SK-N-SH (cell line): ENCODE data around the gene KCNE2. TPM values are rescaled to one million over a fixed set of nuclear protein-coding genes. Genes with fewer than 3 reads are reported as not detected.

ENCODE experiments used
- CTCF ChIA-PET: fragments of 300-600, 350-600 bp; formaldehyde crosslinking; extraction: SDS; loops from one replicate; lab custom pipeline; 2021; lab: Yijun Ruan, JAX
- POLR2A ChIA-PET: fragments of 350-600 bp; sonication (Branson Sonifier 250); formaldehyde crosslinking; extraction: SDS; loops from one replicate; lab custom pipeline; 2020; ENCODE audit warnings: antibody characterized with exemption, inconsistent platforms; lab: Yijun Ruan, JAX
- DNase-seq: peaks from one replicate; pipeline ENCODE4 v3.0.0; 2012
- H2AFZ ChIP-seq: fragments of 200-600 bp; sonication (generic); 2 replicates; pipeline ENCODE4 v1.8.1; 2016; ENCODE audit warnings: antibody characterized with exemption, mild to moderate bottlenecking, low read depth
- H3F3A ChIP-seq: fragments of 200-600 bp; sonication (generic); replicated peaks from 2 replicates; pipeline ENCODE3; 2016; ENCODE audit warnings: antibody characterized with exemption, mild to moderate bottlenecking; ENCODE audit not compliant: insufficient read depth
- H3K27ac ChIP-seq, 2 experiments: fragments of 200-500 bp in 1 of 2; fragments of 200-600 bp in 1 of 2; sonication (Bioruptor generic) in 1 of 2; sonication (generic), shearing (Covaris generic) in 1 of 2; 2 replicates each; pipeline versions ENCODE4 v1.5.1 to v1.6.1; 2014 to 2016; ENCODE audit warnings: low read depth in 2 of 2, inconsistent platforms in 1 of 2, low read length in 1 of 2, mild to moderate bottlenecking in 1 of 2, mixed read lengths in 1 of 2
- H3K27me3 ChIP-seq: fragments of 200-600 bp; sonication (generic), shearing (Covaris generic); 2 replicates; pipeline ENCODE4 v1.6.1; 2016; ENCODE audit warnings: mixed run types; ENCODE audit not compliant: insufficient read depth
- H3K36me3 ChIP-seq, 2 experiments: fragments of 200-500 bp in 1 of 2; fragments of 200-600 bp in 1 of 2; sonication (Bioruptor generic) in 1 of 2; sonication (generic) in 1 of 2; replicated peaks in 1 of 2; 2 replicates each; pipeline versions ENCODE3 to v1.5.1; 2014 to 2016; ENCODE audit warnings: low read length in 1 of 2, mild to moderate bottlenecking in 1 of 2; ENCODE audit not compliant: insufficient read depth in 2 of 2, control insufficient read depth in 1 of 2
- H3K4me1 ChIP-seq, 2 experiments: fragments of 200-500 bp in 1 of 2; fragments of 200-600 bp in 1 of 2; sonication (Bioruptor generic) in 1 of 2; sonication (generic), shearing (Covaris generic) in 1 of 2; 2 replicates each; pipeline versions ENCODE4 v1.5.1 to v1.6.1; 2014 to 2016; ENCODE audit warnings: low read depth in 1 of 2, low read length in 1 of 2, mixed run types in 1 of 2; ENCODE audit not compliant: insufficient read depth in 2 of 2, control insufficient read depth in 1 of 2
- H3K4me2 ChIP-seq: fragments of 200-600 bp; sonication (generic), shearing (Covaris generic); 2 replicates; pipeline ENCODE4 v1.6.1; 2017; ENCODE audit warnings: mixed run types
- H3K4me3 ChIP-seq, 2 experiments: fragments of 200-500 bp in 1 of 2; fragments of 200-600 bp in 1 of 2; sonication (Bioruptor generic) in 1 of 2; sonication (generic), shearing (Covaris generic) in 1 of 2; 2 replicates each; pipeline versions ENCODE4 v1.5.1 to v1.8.1; 2014 to 2016; ENCODE audit warnings: low read depth in 2 of 2, inconsistent platforms in 1 of 2, low read length in 1 of 2, mild to moderate bottlenecking in 1 of 2, mixed read lengths in 1 of 2, moderate library complexity in 1 of 2
- H3K79me2 ChIP-seq: fragments of 200-600 bp; sonication (generic); 2 replicates; pipeline ENCODE4 v1.8.1; 2017; ENCODE audit warnings: mild to moderate bottlenecking; ENCODE audit not compliant: insufficient read depth
- H3K9ac ChIP-seq: fragments of 200-600 bp; sonication (generic); 2 replicates; pipeline ENCODE4 v1.6.1; 2017; ENCODE audit warnings: mixed run types
- H3K9me2 ChIP-seq: fragments of 200-600 bp; sonication (generic); 2 replicates; pipeline ENCODE4 v1.6.1; 2017; ENCODE audit warnings: mixed run types
- H3K9me3 ChIP-seq: fragments of 200-600 bp; sonication (generic); 2 replicates; pipeline ENCODE4 v1.6.1; 2017; ENCODE audit warnings: mixed run types, mild to moderate bottlenecking, moderate library complexity
- H4K20me1 ChIP-seq: fragments of 200-600 bp; sonication (generic); 2 replicates; pipeline ENCODE4 v1.6.1; 2017; ENCODE audit warnings: mild to moderate bottlenecking, mixed run types; ENCODE audit not compliant: insufficient read depth
- CHD2 ChIP-seq: fragments of 150-350 bp; IDR thresholded peaks from 2 replicates; pipeline ENCODE4 v1.6.1; 2018; ENCODE audit warnings: low read length; ENCODE audit not compliant: partially characterized antibody
- ELF1 ChIP-seq: IDR thresholded peaks from 2 replicates; pipeline ENCODE4 v1.4.0; 2012
- FOXJ3 ChIP-seq: sonication (generic); formaldehyde crosslinking; IDR thresholded peaks from 2 replicates; pipeline ENCODE4 v1.5.1; 2020; ENCODE audit warnings: mild to moderate bottlenecking, missing genetic modification reagents
- GABPA ChIP-seq: IDR thresholded peaks from 2 replicates; pipeline ENCODE4 v1.4.0; 2012; ENCODE audit warnings: low read depth, mild to moderate bottlenecking
- GATA2 ChIP-seq: sonication (generic); formaldehyde crosslinking; IDR thresholded peaks from 2 replicates; pipeline ENCODE4 v1.5.0; 2020; ENCODE audit warnings: mild to moderate bottlenecking, missing genetic modification reagents
- MEF2A ChIP-seq: IDR thresholded peaks from 2 replicates; pipeline ENCODE4 v1.4.0; 2012; ENCODE audit warnings: low read depth, borderline replicate concordance
- NFIC ChIP-seq: IDR thresholded peaks from 2 replicates; pipeline ENCODE4 v1.4.0; 2012; ENCODE audit warnings: borderline replicate concordance
- NRF1 ChIP-seq: IDR thresholded peaks from 2 replicates; pipeline ENCODE4 v1.6.1; 2012; ENCODE audit warnings: low read depth, mild to moderate bottlenecking, low read length
- POLR2AphosphoS5 ChIP-seq: IDR thresholded peaks from 2 replicates; pipeline ENCODE4 v1.6.1; 2012; ENCODE audit warnings: low read depth, low read length
- RAD21 ChIP-seq: IDR thresholded peaks from 2 replicates; pipeline ENCODE4 v1.6.1; 2012; ENCODE audit warnings: mild to moderate bottlenecking, low read length
- RXRA ChIP-seq: IDR thresholded peaks from 2 replicates; pipeline ENCODE4 v1.4.0; 2012; ENCODE audit warnings: low read depth, mild to moderate bottlenecking, borderline replicate concordance
- TAF1 ChIP-seq: IDR thresholded peaks from 2 replicates; pipeline ENCODE4 v1.6.1; 2012; ENCODE audit warnings: low read depth, mild to moderate bottlenecking, low read length, moderate library complexity, borderline replicate concordance
- TCF12 ChIP-seq: IDR thresholded peaks from 2 replicates; pipeline ENCODE4 v1.4.0; 2012
- YY1 ChIP-seq: IDR thresholded peaks from 2 replicates; pipeline ENCODE4 v1.4.0; 2012; ENCODE audit warnings: low read depth, mild to moderate bottlenecking
- ZBTB33 ChIP-seq: IDR thresholded peaks from 2 replicates; pipeline ENCODE4 v1.4.0; 2012; ENCODE audit warnings: low read depth, borderline replicate concordance
- WGBS: methylation state at CpG from one replicate; pipeline ENCODE4 v1.1.6; 2017; ENCODE audit warnings: low lambda C conversion rate; 5-methylcytosine and 5-hydroxymethylcytosine counted together
- polyA plus RNA-seq, 3 experiments: library from polyadenylated mRNA; depleted of rRNA; stranded (reverse); fragments of >200 nt; gene quantifications; 2 replicates each; pipeline ENCODE4 v1.2.3, GENCODE V29; 2012
- TF ChIP-seq, protein P1 (sequence below): fragments of 150-350 bp; IDR thresholded peaks from 2 replicates; pipeline ENCODE4 v1.6.1; 2016; ENCODE audit warnings: mild to moderate bottlenecking, low read depth, low read length
- TF ChIP-seq, protein P2 (sequence below): IDR thresholded peaks from 2 replicates; pipeline ENCODE4 v1.4.0; 2012; ENCODE audit warnings: low read depth

The KCNE2 gene
- polyA plus RNA-seq, 1 of the 3 experiments (the other 2 are of a cell fraction) = 0.05 TPM

DNA sequence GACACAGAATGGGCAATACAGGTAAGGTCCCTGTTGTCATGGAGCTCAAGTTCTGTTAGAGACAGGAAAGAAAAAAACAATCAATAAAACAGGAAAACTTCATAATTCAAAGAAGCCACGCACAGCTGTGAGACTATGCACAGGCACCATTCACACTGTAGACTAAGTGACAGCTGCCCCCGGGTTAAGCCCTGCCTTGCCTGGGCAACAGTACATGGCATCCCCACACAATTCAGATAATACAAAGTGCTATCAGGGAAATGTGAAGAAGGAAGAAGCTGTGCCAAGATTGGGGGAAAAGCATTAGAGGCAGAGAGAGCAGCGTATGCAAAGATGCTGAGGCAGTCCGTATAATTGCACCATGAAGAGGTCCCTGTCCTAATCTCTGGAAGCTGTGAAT is 9.0 kb upstream of the KCNE2 start:
- Histone ChIP-seq H3K36me3 (no peaks in the 10 kb centered on the region), H3K79me2 (no peaks in the 10 kb centered on the region), H3K27me3 (no peaks in the 10 kb centered on the region; the same call in 1 of the 2 replicates), H3K4me1 (no peaks in the 10 kb centered on the region), H3K9me2 (no peaks in the 10 kb centered on the region), H2AFZ (no peak overlapping the region), H3F3A (no peaks in the 10 kb centered on the region), H3K9ac (no peak overlapping the region), H3K9me3 (peaks cover 3% of the 10 kb centered on the region; the same call in 1 of the 2 replicates), H3K4me2 (no peak overlapping the region), H3K4me3 (no peak overlapping the region), H4K20me1 (no peaks in the 10 kb centered on the region), H3K27ac (no peak overlapping the region)
- CTCF ChIA-PET = interaction anchor here (1.0 to 22.3 kb wide), 5 partner anchors 13 to 435 kb away, joined by 3 to 407 read pairs (median 4); no protein-coding TSS in a partner anchor
- POLR2A ChIA-PET = no interaction called here
- 52% methylated on average over 4 of the region's 4 CpGs for WGBS
- no peak for DNase-seq
- TF ChIP-seq TCF12 (no peak), CHD2 (no peak), TAF1 (no peak), YY1 (no peak), ZBTB33 (no peak)
- TF ChIP-seq, all 33 proteins: peak for 0

DNA sequence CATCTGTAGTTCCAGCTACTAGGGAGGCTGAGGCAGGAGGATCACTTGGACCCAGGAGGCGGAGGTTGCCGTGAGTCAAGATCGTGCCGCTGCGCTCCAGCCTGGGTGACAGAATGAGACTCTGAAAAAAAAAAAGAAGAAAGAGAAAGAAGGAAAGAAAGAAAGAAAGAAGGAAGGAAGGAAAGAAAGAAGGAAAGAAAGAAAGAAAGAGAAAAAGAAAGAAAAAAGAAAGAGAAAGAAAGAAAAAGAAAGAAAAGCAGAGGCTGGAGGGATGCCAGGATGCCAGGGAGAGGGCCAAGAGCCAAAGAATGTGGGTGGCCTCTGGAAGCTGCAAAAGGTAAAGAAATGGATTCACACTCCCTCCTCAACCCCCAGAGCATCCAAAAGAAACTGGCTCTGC is 8.2 kb upstream of the KCNE2 start:
- H4K20me1 ChIP-seq = no peaks in the 10 kb centered on the region
- H3K9me3 ChIP-seq = peaks cover 3% of the 10 kb centered on the region; the same call in 1 of the 2 replicates
- no peak overlapping the region for H3K4me3 ChIP-seq
- no peaks in the 10 kb centered on the region for H3K79me2 ChIP-seq
- H3K9me2 ChIP-seq = no peaks in the 10 kb centered on the region
- ChIA-PET CTCF (interaction anchor here (0.8 to 22.3 kb wide), 5 partner anchors 8 to 461 kb away, joined by 3 to 407 read pairs (median 5); no protein-coding TSS in a partner anchor), POLR2A (no interaction called here)
- H3F3A ChIP-seq = no peaks in the 10 kb centered on the region
- H3K4me2 ChIP-seq = no peak overlapping the region
- TF ChIP-seq TAF1 (no peak), NFIC (no peak), TCF12 (no peak), GATA2 (CRISPR knock-in tag) (no peak), FOXJ3 (CRISPR knock-in tag) (no peak), CHD2 (no peak), GABPA (no peak), YY1 (no peak), NRF1 (no peak), POLR2AphosphoS5 (no peak), RAD21 (no peak), ZBTB33 (no peak), MEF2A (no peak), ELF1 (no peak), RXRA (no peak)
- TF ChIP-seq, protein P1, sequence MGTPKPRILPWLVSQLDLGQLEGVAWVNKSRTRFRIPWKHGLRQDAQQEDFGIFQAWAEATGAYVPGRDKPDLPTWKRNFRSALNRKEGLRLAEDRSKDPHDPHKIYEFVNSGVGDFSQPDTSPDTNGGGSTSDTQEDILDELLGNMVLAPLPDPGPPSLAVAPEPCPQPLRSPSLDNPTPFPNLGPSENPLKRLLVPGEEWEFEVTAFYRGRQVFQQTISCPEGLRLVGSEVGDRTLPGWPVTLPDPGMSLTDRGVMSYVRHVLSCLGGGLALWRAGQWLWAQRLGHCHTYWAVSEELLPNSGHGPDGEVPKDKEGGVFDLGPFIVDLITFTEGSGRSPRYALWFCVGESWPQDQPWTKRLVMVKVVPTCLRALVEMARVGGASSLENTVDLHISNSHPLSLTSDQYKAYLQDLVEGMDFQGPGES = no peak
- TF ChIP-seq, protein P2, sequence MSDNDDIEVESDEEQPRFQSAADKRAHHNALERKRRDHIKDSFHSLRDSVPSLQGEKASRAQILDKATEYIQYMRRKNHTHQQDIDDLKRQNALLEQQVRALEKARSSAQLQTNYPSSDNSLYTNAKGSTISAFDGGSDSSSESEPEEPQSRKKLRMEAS = no peak
- TF ChIP-seq, all 33 proteins: peak for 0
- WGBS = over 99% methylated on average over 5 of the region's 5 CpGs
- Histone ChIP-seq H3K36me3 (no peaks in the 10 kb centered on the region), H3K27ac (no peak overlapping the region), H2AFZ (no peak overlapping the region), H3K9ac (no peak overlapping the region), H3K27me3 (peaks cover 5% of the 10 kb centered on the region; the same call in 1 of the 2 replicates), H3K4me1 (no peaks in the 10 kb centered on the region)
- no peak for DNase-seq
